GM18498 (cell line): ENCODE data around the gene RGL3.
"Not testable (repeated sequence)": the region's sequence is repeated elsewhere in the genome, so short reads cannot be mapped to it uniquely, and the experiment has no call there.

Experiments used
- ATAC-seq: cut with Tn5 transposase; IDR thresholded peaks from one replicate; pipeline ENCODE4 v1.9.1; 2021; ENCODE audit warnings: mild to moderate bottlenecking, moderate library complexity; ENCODE audit not compliant: unreplicated experiment

The RGL3 gene

GRCh38 chr19:11418549-11419506, at the start of gene RGL3:
TSS of gene RGL3 (minus strand) at chr19:11419314. CDS start at chr19:11419278, 36 bp downstream.
- no peak for ATAC-seq

- ATAC-seq: not testable (repeated sequence)
Observed at GRCh38 chr19:11468266-11468845, 49.2 kb upstream of the RGL3 start.

- ATAC-seq: no peak
Observed at GRCh38 chr19:11465600-11465999, 46.5 kb upstream of the RGL3 start.

GRCh38 chr19:11464333-11465265, 45.5 kb upstream of the RGL3 start:
- ATAC-seq: no peak

- ATAC-seq: no peak
Observed at GRCh38 chr19:11463391-11463790, 44.3 kb upstream of the RGL3 start.

GRCh38 chr19:11461453-11461852, 42.3 kb upstream of the RGL3 start:
- ATAC-seq: no peak

- no peak for ATAC-seq
Observed at GRCh38 chr19:11460207-11460606, 41.1 kb upstream of the RGL3 start.

GRCh38 chr19:11458912-11459311, 39.8 kb upstream of the RGL3 start:
- ATAC-seq: not testable (repeated sequence)

- no peak for ATAC-seq
Observed at GRCh38 chr19:11458236-11458900, 39.3 kb upstream of the RGL3 start.

- ATAC-seq: no peak
Observed at GRCh38 chr19:11457831-11458230, 38.7 kb upstream of the RGL3 start.

- ATAC-seq: no peak
Observed at GRCh38 chr19:11457115-11457514, 38.0 kb upstream of the RGL3 start.

GRCh38 chr19:11456659-11457058, 37.5 kb upstream of the RGL3 start:
- no peak for ATAC-seq

GRCh38 chr19:11455233-11455554, 36.1 kb upstream of the RGL3 start:
- not testable (repeated sequence) for ATAC-seq

GRCh38 chr19:11453468-11454341, 34.6 kb upstream of the RGL3 start:
- ATAC-seq: no peak

- no peak for ATAC-seq
Observed at GRCh38 chr19:11452620-11453310, 33.7 kb upstream of the RGL3 start.

- no peak for ATAC-seq
Observed at GRCh38 chr19:11451871-11452619, 32.9 kb upstream of the RGL3 start.

- ATAC-seq: no peak
Observed at GRCh38 chr19:11451327-11451870, 32.3 kb upstream of the RGL3 start.
